Vein endothelial cell (primary cell): ENCODE results near the gene YIPF5. TPM values are rescaled to one million over a fixed set of nuclear protein-coding genes. Genes with fewer than 3 reads are reported as not detected.

ENCODE experiments used
- small RNA-seq: library from RNA; depleted of rRNA; stranded (forward); fragments of <200 nt; gene quantifications from one replicate; pipeline ENCODE3, GENCODE V24; 2012
- total RNA-seq: library from RNA; depleted of rRNA; stranded (reverse); fragments of >200 nt; gene quantifications from 2 replicates; pipeline ENCODE4 v1.2.3, GENCODE V29; 2012

Gene YIPF5
- total RNA-seq = 94.5 and 113 TPM in 2 replicates

GRCh38 chr5:144170276-144171024, at the start of gene YIPF5, which contains the start of gene KCTD16:
TSS of gene YIPF5 (minus strand) at chr5:144170659. CDS start at chr5:144169955, 704 bp downstream.
TSS of gene KCTD16 (plus strand) at chr5:144170873.

Small RNA genes lying within 50 kb of the gene (small RNA-seq; reads per million reads assigned to genes)
- gene RN7SL87P = not detected

Other genes with a start within 250 kb of the YIPF5 start
- gene KCTD16, start 214 bp upstream of the YIPF5 start, total RNA-seq = 0.19 and 1.6 TPM in 2 replicates